ENCODE results near the gene TRAK2.

- no peak for TF ChIP-seq POLR2A (IDR thresholded peaks at IDR 0.05; ENCODE audit: low read length)
- no peak for TF ChIP-seq GATA1 (IDR thresholded peaks at IDR 0.05; ENCODE audit: low read depth, low read length)
Observed at GRCh38 chr2:201349601-201350000, 101.7 kb downstream of the TRAK2 start.

Measured in erythroblast (primary cell).